ENCODE measurements around the gene NPPB. TPM values are rescaled to one million over a fixed set of nuclear protein-coding genes. Genes with fewer than 3 reads are reported as not detected.
A peak's percentile ranks its signal among the peaks of the same experiment; 100 is the strongest.

Gene NPPB
- total RNA-seq, 1 experiment from 2014 or later = 0.35 TPM

DNA sequence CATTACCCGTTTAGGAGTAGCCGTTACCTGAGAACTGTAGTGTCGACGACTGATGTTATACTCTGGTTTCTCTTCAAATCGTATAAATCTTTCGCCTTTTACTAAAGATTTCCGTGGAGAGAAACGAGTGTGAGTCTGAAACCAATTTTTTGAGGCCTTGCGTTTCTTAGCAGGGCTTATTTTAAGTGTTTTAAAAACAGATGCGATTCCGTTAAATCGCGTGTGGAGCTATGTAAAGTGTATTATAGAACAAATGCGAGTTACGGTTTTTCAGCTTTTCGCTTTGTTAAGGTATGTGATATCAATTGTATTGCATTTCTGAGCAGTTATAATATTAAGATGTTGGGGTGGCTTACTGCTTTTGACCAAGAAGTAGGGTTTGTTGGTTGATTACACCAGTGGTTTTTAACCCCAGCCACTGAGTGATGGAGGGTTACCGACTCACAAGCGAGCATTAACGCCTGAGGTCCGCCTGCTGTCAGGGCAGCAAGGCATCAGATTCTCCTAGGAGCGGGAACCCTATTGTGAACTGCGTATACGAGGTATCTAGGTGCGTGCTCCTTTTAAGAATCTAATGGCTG lies 49.4 kb upstream of the NPPB start:
- H2AK5ac ChIP-seq (ENCODE audit: insufficient read length, low read length) = no peak overlapping the region
- H2BK120ac ChIP-seq (ENCODE audit: low read depth, low read length, poor library complexity, severe bottlenecking) = peak overlapping the region; percentile 93
- H4K20me1 ChIP-seq (ENCODE audit: control insufficient read depth, insufficient read depth, insufficient read length) = no peaks in the 10 kb centered on the region
- peak overlapping the region; percentile 96 for H3K27ac ChIP-seq (ENCODE audit: insufficient read length, low read depth, low read length)
- H4K5ac ChIP-seq (ENCODE audit: insufficient read length, low read depth, low read length) = peak overlapping the region; percentile 96
- Mint-ChIP-seq H3K36me3 (ENCODE audit: insufficient read depth in 1 of 3, low read depth in 3 of 3) (no peaks in the 10 kb centered on the region; a peak in 1 of 7 replicates), H3K27ac (peak overlapping the region; percentile 100), H3K4me1 (peaks cover 8 to 11% of the 10 kb centered on the region in 2 experiments), H3K9me3 (no peaks in the 10 kb centered on the region; a peak in 1 of 5 replicates), H3K27me3 (ENCODE audit: low read depth) (peaks cover 4% of the 10 kb centered on the region; the same call in 1 of the 2 replicates), H3K4me3 (peak overlapping the region; percentile 82 to 88)
- WGBS (ENCODE audit: extremely low coverage, insufficient read length, low lambda C conversion rate) = no CpG with 5 or more reads among the region's 24 CpGs
- H3K79me1 ChIP-seq (ENCODE audit: insufficient read depth, low read depth, low read length, poor library complexity, severe bottlenecking) = no peaks in the 10 kb centered on the region
- DNase-seq = peak; percentile 94
- H3K4me1 ChIP-seq (ENCODE audit: insufficient read depth, low read length) = no peaks in the 10 kb centered on the region
- H2BK5ac ChIP-seq (ENCODE audit: insufficient read length, low read length) = peak overlapping the region; percentile 100
- no peak overlapping the region for H2BK12ac ChIP-seq (ENCODE audit: insufficient read length, low read depth, low read length)
- no peak overlapping the region; the same call in 1 of the 2 replicates for H3K4ac ChIP-seq (ENCODE audit: low read depth, low read length)
- H2BK20ac ChIP-seq (ENCODE audit: low read depth, low read length, poor library complexity, severe bottlenecking) = no peak overlapping the region
- peaks cover 5% of the 10 kb centered on the region for H3K23me2 ChIP-seq (ENCODE audit: insufficient read length, low read depth, low read length, poor library complexity, severe bottlenecking)
- no peaks in the 10 kb centered on the region for H3K9me3 ChIP-seq (ENCODE audit: control insufficient read depth, low read depth, low read length)
- peak overlapping the region; percentile 97 for H3K56ac ChIP-seq (ENCODE audit: insufficient read length, low read depth, low read length)
- peak overlapping the region; percentile 93; the same call in 1 of the 2 replicates for H3K14ac ChIP-seq (ENCODE audit: insufficient read depth, low read length)
- peak overlapping the region; percentile 98 for H3K18ac ChIP-seq (ENCODE audit: insufficient read length, low read depth, low read length)
- H3K23ac ChIP-seq (ENCODE audit: insufficient read length, low read depth, low read length) = no peak overlapping the region
- H4K8ac ChIP-seq (replicated peaks; ENCODE audit: insufficient read length, low read depth, low read length) = no peak overlapping the region
- no peak overlapping the region for H2BK15ac ChIP-seq (ENCODE audit: low read depth, low read length)
- peak overlapping the region; percentile 90 for H3K9ac ChIP-seq (ENCODE audit: extremely low read depth, insufficient read length, low read length)
- peak overlapping the region; percentile 94 for H3T11ph ChIP-seq (ENCODE audit: low read length)
- TF ChIP-seq, protein P1, sequence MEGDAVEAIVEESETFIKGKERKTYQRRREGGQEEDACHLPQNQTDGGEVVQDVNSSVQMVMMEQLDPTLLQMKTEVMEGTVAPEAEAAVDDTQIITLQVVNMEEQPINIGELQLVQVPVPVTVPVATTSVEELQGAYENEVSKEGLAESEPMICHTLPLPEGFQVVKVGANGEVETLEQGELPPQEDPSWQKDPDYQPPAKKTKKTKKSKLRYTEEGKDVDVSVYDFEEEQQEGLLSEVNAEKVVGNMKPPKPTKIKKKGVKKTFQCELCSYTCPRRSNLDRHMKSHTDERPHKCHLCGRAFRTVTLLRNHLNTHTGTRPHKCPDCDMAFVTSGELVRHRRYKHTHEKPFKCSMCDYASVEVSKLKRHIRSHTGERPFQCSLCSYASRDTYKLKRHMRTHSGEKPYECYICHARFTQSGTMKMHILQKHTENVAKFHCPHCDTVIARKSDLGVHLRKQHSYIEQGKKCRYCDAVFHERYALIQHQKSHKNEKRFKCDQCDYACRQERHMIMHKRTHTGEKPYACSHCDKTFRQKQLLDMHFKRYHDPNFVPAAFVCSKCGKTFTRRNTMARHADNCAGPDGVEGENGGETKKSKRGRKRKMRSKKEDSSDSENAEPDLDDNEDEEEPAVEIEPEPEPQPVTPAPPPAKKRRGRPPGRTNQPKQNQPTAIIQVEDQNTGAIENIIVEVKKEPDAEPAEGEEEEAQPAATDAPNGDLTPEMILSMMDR (conservative IDR thresholded peaks at IDR 0.05) = no peak
- H4K91ac ChIP-seq (ENCODE audit: insufficient read length, low read depth, low read length) = no peak overlapping the region
- H2AFZ ChIP-seq (ENCODE audit: low read length) = no peak overlapping the region
- peak overlapping the region; percentile 76 for H3K4me2 ChIP-seq (ENCODE audit: insufficient read depth, insufficient read length, low read length)
- no peaks in the 10 kb centered on the region for H3K27me3 ChIP-seq (ENCODE audit: insufficient read depth, low read length)
- H3K79me2 ChIP-seq (ENCODE audit: insufficient read depth, low read length) = no peaks in the 10 kb centered on the region
